ENCODE data around the gene LRP5. TPM values are rescaled to one million over a fixed set of nuclear protein-coding genes. Genes with fewer than 3 reads are reported as not detected.
A peak's percentile ranks its signal among the peaks of the same experiment; 100 is the strongest.

Gene LRP5
- total and polyA plus RNA-seq, 9 of the 15 experiments (the other 6 are each of a cell fraction or from before 2014, with no cell fraction given), result 0.48 to 44.2 (median 13.5) TPM

DNA sequence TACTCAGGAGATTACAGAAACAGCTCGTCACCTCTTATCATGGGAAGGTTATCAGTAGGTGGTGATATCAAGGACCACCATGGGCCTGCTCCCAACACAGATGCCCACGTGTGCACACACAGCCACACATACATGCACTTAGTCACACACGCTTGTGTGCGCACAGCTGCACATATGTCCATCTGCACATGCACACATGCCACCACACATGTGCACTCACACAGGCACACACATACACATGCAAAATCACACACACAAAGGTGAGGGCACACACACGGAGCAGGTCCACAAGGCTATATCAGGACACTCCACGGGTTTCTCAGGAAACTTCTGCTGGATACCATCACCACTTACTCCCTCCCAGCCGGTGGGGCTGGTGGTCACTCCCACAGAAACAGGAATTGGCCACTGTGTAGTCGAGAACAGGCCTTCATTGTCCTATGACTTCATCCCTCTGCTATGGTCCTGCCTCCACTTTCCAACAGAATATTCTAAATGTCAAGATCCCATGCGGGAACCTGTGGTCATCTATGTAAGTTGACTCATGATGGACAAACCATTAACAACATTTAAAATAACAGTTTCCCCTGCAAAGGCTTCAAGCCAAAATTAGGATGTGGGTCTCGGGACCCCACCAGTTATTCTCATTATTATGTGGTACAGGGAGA lies 42.8 kb upstream of the LRP5 start (continued):
- no peak for TF ChIP-seq SREBF2 (CRISPR knock-in tag; IDR thresholded peaks at IDR 0.05)
- TF ChIP-seq ETV6 (IDR thresholded peaks at IDR 0.05; ENCODE audit: borderline replicate concordance in 1 of 2, low read depth in 2 of 2, low read length in 1 of 2), result no peak
- no peak for TF ChIP-seq ETV6 (CRISPR knock-in tag; IDR thresholded peaks at IDR 0.05; ENCODE audit: borderline replicate concordance)
- no peak for TF ChIP-seq TFAM (CRISPR knock-in tag; conservative IDR thresholded peaks at IDR 0.05)
- 0 out of 2 replicates have a peak, but pooled peaks have one; percentile 14 for TF ChIP-seq SPI1 (IDR thresholded peaks at IDR 0.05; ENCODE audit: borderline replicate concordance, low read depth, low read length)
- peak; percentile 61; the same call in 1 of the 2 replicates for TF ChIP-seq GTF2E2 (tag; IDR thresholded peaks at IDR 0.05)
- 0 out of 2 replicates have a peak, but pooled peaks have one; percentile 30 for TF ChIP-seq FOXJ2 (tag; IDR thresholded peaks at IDR 0.05)
- 0 out of 2 replicates have a peak, but pooled peaks have one; percentile 23 for TF ChIP-seq ZNF431 (CRISPR knock-in tag; IDR thresholded peaks at IDR 0.05)
- TF ChIP-seq CREM (IDR thresholded peaks at IDR 0.05; ENCODE audit: low read depth), result 0 out of 2 replicates have a peak, but pooled peaks have one; percentile 16
- TF ChIP-seq, protein P1, sequence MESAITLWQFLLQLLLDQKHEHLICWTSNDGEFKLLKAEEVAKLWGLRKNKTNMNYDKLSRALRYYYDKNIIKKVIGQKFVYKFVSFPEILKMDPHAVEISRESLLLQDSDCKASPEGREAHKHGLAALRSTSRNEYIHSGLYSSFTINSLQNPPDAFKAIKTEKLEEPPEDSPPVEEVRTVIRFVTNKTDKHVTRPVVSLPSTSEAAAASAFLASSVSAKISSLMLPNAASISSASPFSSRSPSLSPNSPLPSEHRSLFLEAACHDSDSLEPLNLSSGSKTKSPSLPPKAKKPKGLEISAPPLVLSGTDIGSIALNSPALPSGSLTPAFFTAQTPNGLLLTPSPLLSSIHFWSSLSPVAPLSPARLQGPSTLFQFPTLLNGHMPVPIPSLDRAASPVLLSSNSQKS (CRISPR knock-in tag; IDR thresholded peaks at IDR 0.05), result no peak
- TF ChIP-seq, protein P2, sequence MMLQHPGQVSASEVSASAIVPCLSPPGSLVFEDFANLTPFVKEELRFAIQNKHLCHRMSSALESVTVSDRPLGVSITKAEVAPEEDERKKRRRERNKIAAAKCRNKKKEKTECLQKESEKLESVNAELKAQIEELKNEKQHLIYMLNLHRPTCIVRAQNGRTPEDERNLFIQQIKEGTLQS (IDR thresholded peaks at IDR 0.05), result peak; percentile 68; the same call in 1 of the 2 replicates
- TF ChIP-seq, protein P2 (CRISPR knock-in tag; conservative IDR thresholded peaks at IDR 0.05), result no peak
- TF ChIP-seq, protein P3, sequence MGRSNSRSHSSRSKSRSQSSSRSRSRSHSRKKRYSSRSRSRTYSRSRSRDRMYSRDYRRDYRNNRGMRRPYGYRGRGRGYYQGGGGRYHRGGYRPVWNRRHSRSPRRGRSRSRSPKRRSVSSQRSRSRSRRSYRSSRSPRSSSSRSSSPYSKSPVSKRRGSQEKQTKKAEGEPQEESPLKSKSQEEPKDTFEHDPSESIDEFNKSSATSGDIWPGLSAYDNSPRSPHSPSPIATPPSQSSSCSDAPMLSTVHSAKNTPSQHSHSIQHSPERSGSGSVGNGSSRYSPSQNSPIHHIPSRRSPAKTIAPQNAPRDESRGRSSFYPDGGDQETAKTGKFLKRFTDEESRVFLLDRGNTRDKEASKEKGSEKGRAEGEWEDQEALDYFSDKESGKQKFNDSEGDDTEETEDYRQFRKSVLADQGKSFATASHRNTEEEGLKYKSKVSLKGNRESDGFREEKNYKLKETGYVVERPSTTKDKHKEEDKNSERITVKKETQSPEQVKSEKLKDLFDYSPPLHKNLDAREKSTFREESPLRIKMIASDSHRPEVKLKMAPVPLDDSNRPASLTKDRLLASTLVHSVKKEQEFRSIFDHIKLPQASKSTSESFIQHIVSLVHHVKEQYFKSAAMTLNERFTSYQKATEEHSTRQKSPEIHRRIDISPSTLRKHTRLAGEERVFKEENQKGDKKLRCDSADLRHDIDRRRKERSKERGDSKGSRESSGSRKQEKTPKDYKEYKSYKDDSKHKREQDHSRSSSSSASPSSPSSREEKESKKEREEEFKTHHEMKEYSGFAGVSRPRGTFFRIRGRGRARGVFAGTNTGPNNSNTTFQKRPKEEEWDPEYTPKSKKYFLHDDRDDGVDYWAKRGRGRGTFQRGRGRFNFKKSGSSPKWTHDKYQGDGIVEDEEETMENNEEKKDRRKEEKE (IDR thresholded peaks at IDR 0.05; ENCODE audit: borderline replicate concordance in 1 of 2, control insufficient read depth in 1 of 2, low read depth in 2 of 2, low read length in 1 of 2), result no peak
- peak; percentile 82 for TF ChIP-seq ATF7 (IDR thresholded peaks at IDR 0.05)
- peak; percentile 12; the same call in 1 of the 2 replicates for TF ChIP-seq NFRKB (IDR thresholded peaks at IDR 0.05; ENCODE audit: low read depth)
- no peak for TF ChIP-seq RAD51 (IDR thresholded peaks at IDR 0.05; ENCODE audit: borderline replicate concordance, low read depth)
- TF ChIP-seq, protein P4, sequence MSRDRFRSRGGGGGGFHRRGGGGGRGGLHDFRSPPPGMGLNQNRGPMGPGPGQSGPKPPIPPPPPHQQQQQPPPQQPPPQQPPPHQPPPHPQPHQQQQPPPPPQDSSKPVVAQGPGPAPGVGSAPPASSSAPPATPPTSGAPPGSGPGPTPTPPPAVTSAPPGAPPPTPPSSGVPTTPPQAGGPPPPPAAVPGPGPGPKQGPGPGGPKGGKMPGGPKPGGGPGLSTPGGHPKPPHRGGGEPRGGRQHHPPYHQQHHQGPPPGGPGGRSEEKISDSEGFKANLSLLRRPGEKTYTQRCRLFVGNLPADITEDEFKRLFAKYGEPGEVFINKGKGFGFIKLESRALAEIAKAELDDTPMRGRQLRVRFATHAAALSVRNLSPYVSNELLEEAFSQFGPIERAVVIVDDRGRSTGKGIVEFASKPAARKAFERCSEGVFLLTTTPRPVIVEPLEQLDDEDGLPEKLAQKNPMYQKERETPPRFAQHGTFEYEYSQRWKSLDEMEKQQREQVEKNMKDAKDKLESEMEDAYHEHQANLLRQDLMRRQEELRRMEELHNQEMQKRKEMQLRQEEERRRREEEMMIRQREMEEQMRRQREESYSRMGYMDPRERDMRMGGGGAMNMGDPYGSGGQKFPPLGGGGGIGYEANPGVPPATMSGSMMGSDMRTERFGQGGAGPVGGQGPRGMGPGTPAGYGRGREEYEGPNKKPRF (IDR thresholded peaks at IDR 0.05; ENCODE audit: low read depth, low read length), result no peak
- no peak for TF ChIP-seq ZNF175 (CRISPR knock-in tag; IDR thresholded peaks at IDR 0.05; ENCODE audit: low read depth)
- TF ChIP-seq, protein P5, sequence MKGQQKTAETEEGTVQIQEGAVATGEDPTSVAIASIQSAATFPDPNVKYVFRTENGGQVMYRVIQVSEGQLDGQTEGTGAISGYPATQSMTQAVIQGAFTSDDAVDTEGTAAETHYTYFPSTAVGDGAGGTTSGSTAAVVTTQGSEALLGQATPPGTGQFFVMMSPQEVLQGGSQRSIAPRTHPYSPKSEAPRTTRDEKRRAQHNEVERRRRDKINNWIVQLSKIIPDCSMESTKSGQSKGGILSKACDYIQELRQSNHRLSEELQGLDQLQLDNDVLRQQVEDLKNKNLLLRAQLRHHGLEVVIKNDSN (CRISPR knock-in tag; IDR thresholded peaks at IDR 0.05), result peak; percentile 65
- no peak; the same call in 1 of the 2 replicates for TF ChIP-seq GTF2A2 (tag; IDR thresholded peaks at IDR 0.05)

All from K562 (cell line).